Uterus (tissue), 2 donors: ENCODE data around the gene SDK2.

Source experiments
- CTCF ChIP-seq, 4 experiments: fragments of 200-600 bp in 2 of 4; fragments of 450-650 bp in 2 of 4; sonication (generic) in 2 of 4; IDR thresholded peaks; one replicate each; pipeline ENCODE4 v1.5.1; 2016 to 2019; ENCODE audit warnings: antibody characterized with exemption in 4 of 4, mild to moderate bottlenecking in 2 of 4, moderate library complexity in 1 of 4
- POLR2A ChIP-seq, 2 donors: fragments of 450-650 bp; IDR thresholded peaks; one replicate each; pipeline ENCODE4 v1.6.1; 2016; ENCODE audit warnings: antibody characterized with exemption in 2 of 2, mild to moderate bottlenecking in 1 of 2, moderate library complexity in 1 of 2

- TF ChIP-seq CTCF (IDR thresholded peaks at IDR 0.05) (no peak), POLR2A (IDR thresholded peaks at IDR 0.05) (no peak)
Observed at GRCh38 chr17:73586921-73587602, 57.2 kb downstream of the SDK2 start.
